ENCODE measurements around the gene DNALI1.

DNA sequence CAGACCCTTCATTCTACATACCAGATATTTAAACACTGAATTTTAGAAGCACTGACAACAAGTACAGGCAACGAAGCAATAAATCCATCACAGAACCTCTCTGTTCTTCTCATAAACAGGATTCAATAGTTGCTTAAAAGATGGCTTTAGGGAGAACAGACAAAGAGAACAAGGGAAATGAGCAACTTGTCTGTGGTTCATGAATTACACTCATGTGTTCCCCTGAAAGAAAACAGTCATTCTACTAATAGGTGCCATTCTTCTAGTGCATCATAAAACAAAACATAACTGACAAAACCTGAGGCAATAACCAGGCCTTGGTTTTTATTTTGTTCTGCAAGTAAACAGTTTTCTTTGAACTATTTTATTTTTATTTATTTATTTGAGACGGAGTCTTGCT, 32.2 kb downstream of the DNALI1 start:
- TF ChIP-seq, protein P1, sequence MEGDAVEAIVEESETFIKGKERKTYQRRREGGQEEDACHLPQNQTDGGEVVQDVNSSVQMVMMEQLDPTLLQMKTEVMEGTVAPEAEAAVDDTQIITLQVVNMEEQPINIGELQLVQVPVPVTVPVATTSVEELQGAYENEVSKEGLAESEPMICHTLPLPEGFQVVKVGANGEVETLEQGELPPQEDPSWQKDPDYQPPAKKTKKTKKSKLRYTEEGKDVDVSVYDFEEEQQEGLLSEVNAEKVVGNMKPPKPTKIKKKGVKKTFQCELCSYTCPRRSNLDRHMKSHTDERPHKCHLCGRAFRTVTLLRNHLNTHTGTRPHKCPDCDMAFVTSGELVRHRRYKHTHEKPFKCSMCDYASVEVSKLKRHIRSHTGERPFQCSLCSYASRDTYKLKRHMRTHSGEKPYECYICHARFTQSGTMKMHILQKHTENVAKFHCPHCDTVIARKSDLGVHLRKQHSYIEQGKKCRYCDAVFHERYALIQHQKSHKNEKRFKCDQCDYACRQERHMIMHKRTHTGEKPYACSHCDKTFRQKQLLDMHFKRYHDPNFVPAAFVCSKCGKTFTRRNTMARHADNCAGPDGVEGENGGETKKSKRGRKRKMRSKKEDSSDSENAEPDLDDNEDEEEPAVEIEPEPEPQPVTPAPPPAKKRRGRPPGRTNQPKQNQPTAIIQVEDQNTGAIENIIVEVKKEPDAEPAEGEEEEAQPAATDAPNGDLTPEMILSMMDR (conservative IDR thresholded peaks at IDR 0.05; ENCODE audit: low read depth in 2 of 2), result no peak
- no peak for TF ChIP-seq POLR2AphosphoS5 (IDR thresholded peaks at IDR 0.05; ENCODE audit: low read depth)

Measured in GM23338 (cell line).